Measurements from ENCODE around the gene SLC8A3. TPM values are rescaled to one million over a fixed set of nuclear protein-coding genes. Genes with fewer than 3 reads are reported as not detected.

SLC8A3 gene
- total RNA-seq, 1 donor from 2014 or later: 9.8 TPM

- no peak for TF ChIP-seq CTCF (IDR thresholded peaks at IDR 0.05; ENCODE audit: partially characterized antibody, unreplicated experiment)
- no peak for DNase-seq
- Mint-ChIP-seq H3K9me3 (ENCODE audit: unreplicated experiment) (no peaks in the 10 kb centered on the region), H3K36me3 (ENCODE audit: unreplicated experiment) (peaks cover under 1% of the 10 kb centered on the region), H3K27ac (ENCODE audit: unreplicated experiment) (no peak overlapping the region), H3K27me3 (ENCODE audit: unreplicated experiment) (peaks cover 3% of the 10 kb centered on the region), H3K4me1 (ENCODE audit: low read depth, unreplicated experiment) (no peaks in the 10 kb centered on the region), H3K4me3 (ENCODE audit: unreplicated experiment) (no peak overlapping the region)
Measured at GRCh38 chr14:70173569-70173968, 15.2 kb downstream of the SLC8A3 start.

GRCh38 chr14:70171726-70172125, 17.0 kb downstream of the SLC8A3 start:
- Mint-ChIP-seq H3K9me3 (ENCODE audit: unreplicated experiment) (no peaks in the 10 kb centered on the region), H3K36me3 (ENCODE audit: unreplicated experiment) (no peaks in the 10 kb centered on the region), H3K27ac (ENCODE audit: unreplicated experiment) (no peak overlapping the region), H3K4me3 (ENCODE audit: unreplicated experiment) (no peak overlapping the region), H3K27me3 (ENCODE audit: unreplicated experiment) (peaks cover 3% of the 10 kb centered on the region), H3K4me1 (ENCODE audit: low read depth, unreplicated experiment) (no peaks in the 10 kb centered on the region)
- no peak for TF ChIP-seq CTCF (IDR thresholded peaks at IDR 0.05; ENCODE audit: partially characterized antibody, unreplicated experiment)
- no peak for DNase-seq

- no peak for DNase-seq
- Mint-ChIP-seq H3K36me3 (ENCODE audit: unreplicated experiment) (no peaks in the 10 kb centered on the region), H3K4me3 (ENCODE audit: unreplicated experiment) (no peak overlapping the region)
Measured at GRCh38 chr14:70170976-70171375, 17.8 kb downstream of the SLC8A3 start.

GRCh38 chr14:70168406-70168805, 20.3 kb downstream of the SLC8A3 start:
- DNase-seq: no peak
- Mint-ChIP-seq H3K4me1 (ENCODE audit: low read depth, unreplicated experiment) (no peaks in the 10 kb centered on the region), H3K9me3 (ENCODE audit: unreplicated experiment) (no peaks in the 10 kb centered on the region), H3K36me3 (ENCODE audit: unreplicated experiment) (no peaks in the 10 kb centered on the region), H3K27ac (ENCODE audit: unreplicated experiment) (no peak overlapping the region), H3K4me3 (ENCODE audit: unreplicated experiment) (no peak overlapping the region), H3K27me3 (ENCODE audit: unreplicated experiment) (peaks cover 3% of the 10 kb centered on the region)
- no peak for TF ChIP-seq CTCF (IDR thresholded peaks at IDR 0.05; ENCODE audit: partially characterized antibody, unreplicated experiment)

More at GRCh38 chr14:70170976-70171375, 17.8 kb downstream of the SLC8A3 start:
- H3K27me3 Mint-ChIP-seq (ENCODE audit: unreplicated experiment): peaks cover 3% of the 10 kb centered on the region
- no peak overlapping the region for H3K27ac Mint-ChIP-seq (ENCODE audit: unreplicated experiment)
- H3K4me1 Mint-ChIP-seq (ENCODE audit: low read depth, unreplicated experiment): no peaks in the 10 kb centered on the region
- TF ChIP-seq CTCF (IDR thresholded peaks at IDR 0.05; ENCODE audit: partially characterized antibody, unreplicated experiment): no peak
- no peaks in the 10 kb centered on the region for H3K9me3 Mint-ChIP-seq (ENCODE audit: unreplicated experiment)

- Mint-ChIP-seq H3K4me3 (ENCODE audit: unreplicated experiment) (no peak overlapping the region), H3K36me3 (ENCODE audit: unreplicated experiment) (no peaks in the 10 kb centered on the region), H3K9me3 (ENCODE audit: unreplicated experiment) (no peaks in the 10 kb centered on the region), H3K4me1 (ENCODE audit: low read depth, unreplicated experiment) (no peaks in the 10 kb centered on the region), H3K27ac (ENCODE audit: unreplicated experiment) (no peak overlapping the region), H3K27me3 (ENCODE audit: unreplicated experiment) (peaks cover 3% of the 10 kb centered on the region)
- no peak for DNase-seq
- no peak for TF ChIP-seq CTCF (IDR thresholded peaks at IDR 0.05; ENCODE audit: partially characterized antibody, unreplicated experiment)
Measured at GRCh38 chr14:70166530-70167203, 22.1 kb downstream of the SLC8A3 start.
